Activated CD8-positive, alpha-beta T cell treated with anti-CD3 and anti-CD28 coated beads for 36 hours (primary cell): ENCODE measurements around the gene DNAH11. TPM values are rescaled to one million over a fixed set of nuclear protein-coding genes. Genes with fewer than 3 reads are reported as not detected.

Experiments
- ATAC-seq: fragments of 200-7000 bp; cut with Tn5 transposase; one replicate; pipeline ENCODE4 v1.10.0; 2021; ENCODE audit warnings: mild to moderate bottlenecking, moderate library complexity
- CTCF ChIA-PET: fragments of 350-600 bp; sonication (Branson Sonifier 250); formaldehyde crosslinking; loops from one replicate; lab custom pipeline; 2021; ENCODE audit warnings: antibody characterized with exemption; lab: Charles Lee
- POLR2A ChIA-PET: fragments of 350-600 bp; sonication (Branson Sonifier 250); formaldehyde crosslinking; loops from one replicate; lab custom pipeline; 2021; ENCODE audit warnings: antibody characterized with exemption; lab: Charles Lee
- DNase-seq: peaks from one replicate; pipeline ENCODE4 v3.0.0-alpha.2; 2020
- H3K27ac Mint-ChIP-seq: one replicate; pipeline ENCODE4 v1.8.0; 2021; ENCODE audit warnings: mild to moderate bottlenecking, mixed read lengths
- H3K27me3 Mint-ChIP-seq: one replicate; pipeline ENCODE4 v1.8.0; 2021; ENCODE audit warnings: mixed read lengths
- H3K36me3 Mint-ChIP-seq: one replicate; pipeline ENCODE4 v1.8.0; 2021; ENCODE audit warnings: low read depth, mixed read lengths
- H3K4me1 Mint-ChIP-seq: one replicate; pipeline ENCODE4 v1.8.0; 2021; ENCODE audit warnings: low read depth, mixed read lengths
- H3K4me3 Mint-ChIP-seq: one replicate; pipeline ENCODE4 v1.8.0; 2021; ENCODE audit warnings: mild to moderate bottlenecking, moderate library complexity, mixed read lengths
- H3K9me3 Mint-ChIP-seq: one replicate; pipeline ENCODE4 v1.8.0; 2021; ENCODE audit warnings: mixed read lengths
- CTCF ChIP-seq: fragments of 200-600 bp; IDR thresholded peaks from one replicate; pipeline ENCODE4 v1.8.0; 2022; ENCODE audit warnings: antibody characterized with exemption, mild to moderate bottlenecking
- intact Hi-C: fragments of 100-400 bp; cut with micrococcal nuclease; formaldehyde crosslinking; loops from one replicate; pipeline ENCODE4 v1.10.0; 2022
- total RNA-seq, 2 experiments: library from RNA; stranded (reverse); gene quantifications; one replicate each; pipeline ENCODE4 v1.2.3, GENCODE V29; 2021

The DNAH11 gene
- total RNA-seq, 2 experiments from 2014 or later = 2.3 to 2.7 TPM

GRCh38 chr7:21747806-21748205 is 205.0 kb downstream of the DNAH11 start:
- Mint-ChIP-seq H3K27me3 (no peaks in the 10 kb centered on the region), H3K36me3 (no peaks in the 10 kb centered on the region), H3K9me3 (no peaks in the 10 kb centered on the region), H3K4me1 (no peaks in the 10 kb centered on the region), H3K27ac (no peak overlapping the region), H3K4me3 (no peak overlapping the region)
- POLR2A ChIA-PET = no interaction called here
- intact Hi-C loops = no loop called here
- DNase-seq (no peak), ATAC-seq (no peak)
- CTCF ChIA-PET = no interaction called here
- no peak for TF ChIP-seq CTCF

GRCh38 chr7:21749378-21749777 is 206.5 kb downstream of the DNAH11 start:
- no peak for DNase-seq
- no peak for ATAC-seq
- no peak overlapping the region for H3K27ac Mint-ChIP-seq
- H3K36me3 Mint-ChIP-seq = no peaks in the 10 kb centered on the region
- ChIA-PET CTCF (no interaction called here), POLR2A (no interaction called here)
- H3K27me3 Mint-ChIP-seq = no peaks in the 10 kb centered on the region
- TF ChIP-seq CTCF = no peak
- H3K9me3 Mint-ChIP-seq = no peaks in the 10 kb centered on the region
- H3K4me3 Mint-ChIP-seq = no peak overlapping the region
- intact Hi-C loops = no loop called here
- H3K4me1 Mint-ChIP-seq = no peaks in the 10 kb centered on the region

GRCh38 chr7:21753071-21753470 is 210.2 kb downstream of the DNAH11 start:
- Mint-ChIP-seq H3K36me3 (no peaks in the 10 kb centered on the region), H3K4me1 (no peaks in the 10 kb centered on the region), H3K9me3 (no peaks in the 10 kb centered on the region), H3K27me3 (peaks cover 1% of the 10 kb centered on the region), H3K4me3 (no peak overlapping the region), H3K27ac (no peak overlapping the region)
- POLR2A ChIA-PET = no interaction called here
- ATAC-seq (no peak), DNase-seq (no peak)
- TF ChIP-seq CTCF = no peak
- intact Hi-C loops = no loop called here
- CTCF ChIA-PET = interaction anchor here (1.3 kb wide), 1 partner anchor 331 kb away, joined by 3 read pairs; no protein-coding TSS in a partner anchor

- POLR2A ChIA-PET = no interaction called here
- intact Hi-C loops = no loop called here
- Mint-ChIP-seq H3K9me3 (no peaks in the 10 kb centered on the region), H3K27me3 (peaks cover 1% of the 10 kb centered on the region), H3K36me3 (no peaks in the 10 kb centered on the region), H3K4me3 (no peak overlapping the region), H3K4me1 (no peaks in the 10 kb centered on the region), H3K27ac (no peak overlapping the region)
- DNase-seq (no peak), ATAC-seq (no peak)
- CTCF ChIA-PET = no interaction called here
- TF ChIP-seq CTCF = no peak
Measured at GRCh38 chr7:21754963-21755362, 212.1 kb downstream of the DNAH11 start.

GRCh38 chr7:21757537-21758282 is 214.9 kb downstream of the DNAH11 start:
- H3K27ac Mint-ChIP-seq = no peak overlapping the region

More at GRCh38 chr7:21757537-21758282, 214.9 kb downstream of the DNAH11 start:
- Mint-ChIP-seq H3K4me3 (no peak overlapping the region), H3K4me1 (no peaks in the 10 kb centered on the region), H3K27me3 (peaks cover 3% of the 10 kb centered on the region), H3K36me3 (no peaks in the 10 kb centered on the region), H3K9me3 (no peaks in the 10 kb centered on the region)
- ChIA-PET CTCF (no interaction called here), POLR2A (no interaction called here)
- TF ChIP-seq CTCF = no peak
- DNase-seq = no peak
- intact Hi-C loops = no loop called here
- no peak for ATAC-seq
